LNCaP clone FGC (cell line): ENCODE results near the gene KCNIP3.
"Not testable (repeated sequence)": the region's sequence is repeated elsewhere in the genome, so short reads cannot be mapped to it uniquely, and the experiment has no call there.

Experiments used
- DNase-seq: peaks from one replicate; pipeline ENCODE4 v3.0.0-alpha.2; 2011; ENCODE audit warnings: low read depth
- H3K4me3 ChIP-seq: 2 replicates; pipeline ENCODE4 v1.5.1; 2011; ENCODE audit warnings: mild to moderate bottlenecking, low read depth, low read length, control low read depth
- TF ChIP-seq, protein P1 (sequence below): IDR thresholded peaks from 2 replicates; pipeline ENCODE4 v1.5.1; 2012; ENCODE audit warnings: mild to moderate bottlenecking; ENCODE audit not compliant: control insufficient read depth, insufficient read depth; ENCODE audit errors: extremely low read depth

The KCNIP3 gene

DNA sequence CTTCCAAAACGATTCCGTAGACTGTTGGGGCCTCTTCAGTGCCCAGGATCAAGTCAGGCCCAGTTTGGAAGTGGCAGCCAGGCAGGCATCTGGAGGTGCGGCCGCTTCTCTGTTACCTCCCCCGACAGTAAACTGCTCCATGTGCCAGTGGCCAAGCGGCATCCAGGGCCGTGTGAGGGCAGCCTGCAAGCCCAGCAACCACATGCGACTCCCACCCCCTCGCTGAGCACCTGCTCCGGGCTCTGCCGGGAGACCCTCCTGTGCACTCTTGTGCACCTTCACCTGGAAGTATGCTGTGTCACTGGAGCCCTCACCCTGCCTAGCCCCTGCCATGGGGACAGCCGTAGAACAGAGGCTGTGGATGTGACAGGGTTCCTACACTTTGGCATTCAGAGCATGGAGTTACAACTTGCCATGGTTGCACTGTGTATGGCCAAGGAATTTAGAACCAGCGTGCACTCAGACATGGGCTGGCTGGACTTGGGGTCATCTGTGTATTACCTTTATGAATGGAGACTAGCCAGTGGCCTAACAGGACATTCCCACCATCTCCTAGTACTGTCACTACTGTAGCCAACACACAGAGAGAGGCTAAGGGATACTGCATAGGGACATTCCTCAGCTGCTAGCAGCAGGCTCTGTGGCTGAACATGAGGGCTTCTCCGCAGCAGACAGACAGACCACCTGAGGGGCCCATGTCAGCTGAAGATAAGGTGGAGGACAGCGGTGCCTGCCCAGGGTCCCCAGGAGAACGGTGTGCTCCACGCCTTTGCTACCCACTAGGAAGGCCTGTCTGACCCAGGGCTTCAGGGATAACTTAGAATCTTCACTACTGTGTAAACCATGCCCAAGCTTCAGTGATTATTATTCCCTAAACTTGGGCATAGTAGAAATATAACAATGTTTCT lies 80.3 kb downstream of the KCNIP3 start:
- H3K4me3 ChIP-seq: no peak overlapping the region
- TF ChIP-seq, protein P1, sequence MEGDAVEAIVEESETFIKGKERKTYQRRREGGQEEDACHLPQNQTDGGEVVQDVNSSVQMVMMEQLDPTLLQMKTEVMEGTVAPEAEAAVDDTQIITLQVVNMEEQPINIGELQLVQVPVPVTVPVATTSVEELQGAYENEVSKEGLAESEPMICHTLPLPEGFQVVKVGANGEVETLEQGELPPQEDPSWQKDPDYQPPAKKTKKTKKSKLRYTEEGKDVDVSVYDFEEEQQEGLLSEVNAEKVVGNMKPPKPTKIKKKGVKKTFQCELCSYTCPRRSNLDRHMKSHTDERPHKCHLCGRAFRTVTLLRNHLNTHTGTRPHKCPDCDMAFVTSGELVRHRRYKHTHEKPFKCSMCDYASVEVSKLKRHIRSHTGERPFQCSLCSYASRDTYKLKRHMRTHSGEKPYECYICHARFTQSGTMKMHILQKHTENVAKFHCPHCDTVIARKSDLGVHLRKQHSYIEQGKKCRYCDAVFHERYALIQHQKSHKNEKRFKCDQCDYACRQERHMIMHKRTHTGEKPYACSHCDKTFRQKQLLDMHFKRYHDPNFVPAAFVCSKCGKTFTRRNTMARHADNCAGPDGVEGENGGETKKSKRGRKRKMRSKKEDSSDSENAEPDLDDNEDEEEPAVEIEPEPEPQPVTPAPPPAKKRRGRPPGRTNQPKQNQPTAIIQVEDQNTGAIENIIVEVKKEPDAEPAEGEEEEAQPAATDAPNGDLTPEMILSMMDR: no peak
- no peak for DNase-seq

DNA sequence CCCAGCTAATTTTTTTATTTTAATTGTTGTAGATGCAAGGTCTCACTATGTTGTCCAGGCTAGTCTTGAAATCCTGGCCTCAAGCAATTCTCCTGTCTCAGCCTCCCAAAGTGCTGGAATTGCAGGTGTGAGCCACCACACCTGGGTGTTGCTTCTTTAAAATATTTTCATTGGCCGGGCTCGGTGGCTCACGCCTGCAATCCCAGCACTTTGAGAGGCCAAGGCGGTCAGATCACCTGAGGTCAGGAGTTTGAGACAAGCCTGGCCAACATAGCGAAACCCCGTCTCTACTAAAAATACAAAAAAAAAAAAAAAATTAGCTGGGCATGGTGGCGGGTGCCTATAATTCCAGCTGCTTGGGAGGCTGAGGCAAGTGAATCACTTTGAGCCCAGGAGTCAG lies 81.1 kb downstream of the KCNIP3 start:
- DNase-seq, H3K4me3 ChIP-seq: not testable (repeated sequence)

DNA sequence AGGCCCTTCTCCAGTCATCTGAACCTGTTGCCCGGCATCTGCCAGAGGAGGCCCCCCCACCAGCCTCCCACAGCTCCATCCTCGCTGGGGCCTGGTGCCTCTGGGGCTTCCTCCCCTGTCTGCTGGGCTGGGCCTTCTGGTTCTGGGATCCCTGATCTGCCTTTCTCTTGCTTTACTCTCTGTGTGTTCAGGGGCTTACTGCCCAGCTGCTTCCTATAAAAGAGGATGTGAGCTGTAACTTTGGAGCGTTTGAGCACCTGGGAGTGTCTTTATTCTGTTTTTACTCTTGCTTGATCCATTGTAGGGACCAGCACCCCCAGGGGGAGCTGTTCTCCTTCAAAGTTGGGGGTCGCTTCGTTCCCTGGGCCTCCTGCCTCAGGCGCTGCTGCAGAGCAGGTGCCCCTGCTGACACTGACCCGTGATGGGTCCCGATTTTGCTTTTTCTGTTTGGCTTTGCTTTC lies 82.3 kb downstream of the KCNIP3 start:
- TF ChIP-seq, protein P1: no peak
- no peak overlapping the region for H3K4me3 ChIP-seq
- DNase-seq: no peak

DNA sequence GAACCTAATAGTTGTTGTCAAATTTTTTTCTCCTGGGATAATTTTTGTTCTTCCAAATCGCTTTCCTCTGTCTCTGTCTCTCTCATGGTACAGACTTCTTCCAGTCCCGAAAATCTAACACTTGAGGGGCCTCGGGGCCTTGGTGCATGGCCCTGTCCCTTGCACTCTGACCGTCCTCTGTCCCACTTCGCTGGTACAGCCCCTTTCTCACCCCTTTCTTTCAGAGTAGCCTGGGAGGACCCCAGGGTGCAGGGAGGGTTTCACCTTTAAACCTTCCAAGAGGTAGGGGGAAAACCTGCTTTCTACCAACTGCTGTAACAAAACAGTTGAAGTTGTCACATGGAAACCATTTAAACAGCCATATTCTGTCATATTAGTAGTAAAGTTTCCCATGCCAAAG lies 83.1 kb downstream of the KCNIP3 start:
- H3K4me3 ChIP-seq: no peak overlapping the region
- TF ChIP-seq, protein P1: no peak
- DNase-seq: no peak

DNA sequence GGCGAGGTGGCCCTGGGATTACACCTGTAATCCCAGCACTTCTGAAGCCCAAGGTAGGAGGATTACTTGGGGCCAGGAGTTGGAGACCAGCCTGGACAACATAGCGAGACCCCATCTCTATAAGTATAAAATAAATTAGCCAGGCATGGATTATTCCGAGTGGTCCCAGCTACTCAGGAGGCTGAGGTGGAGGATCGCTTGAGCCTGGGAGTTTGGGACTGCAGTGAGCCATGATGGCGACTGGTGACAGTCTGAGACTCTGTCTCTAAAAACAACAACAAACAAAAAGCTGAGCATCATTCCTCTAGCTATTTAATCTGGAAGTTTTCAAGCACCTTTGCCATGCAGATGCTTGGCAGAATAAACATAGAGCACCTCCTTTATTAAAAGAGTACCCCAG lies 83.6 kb downstream of the KCNIP3 start:
- TF ChIP-seq, protein P1: no peak
- no peak for DNase-seq
- H3K4me3 ChIP-seq: no peak overlapping the region

DNA sequence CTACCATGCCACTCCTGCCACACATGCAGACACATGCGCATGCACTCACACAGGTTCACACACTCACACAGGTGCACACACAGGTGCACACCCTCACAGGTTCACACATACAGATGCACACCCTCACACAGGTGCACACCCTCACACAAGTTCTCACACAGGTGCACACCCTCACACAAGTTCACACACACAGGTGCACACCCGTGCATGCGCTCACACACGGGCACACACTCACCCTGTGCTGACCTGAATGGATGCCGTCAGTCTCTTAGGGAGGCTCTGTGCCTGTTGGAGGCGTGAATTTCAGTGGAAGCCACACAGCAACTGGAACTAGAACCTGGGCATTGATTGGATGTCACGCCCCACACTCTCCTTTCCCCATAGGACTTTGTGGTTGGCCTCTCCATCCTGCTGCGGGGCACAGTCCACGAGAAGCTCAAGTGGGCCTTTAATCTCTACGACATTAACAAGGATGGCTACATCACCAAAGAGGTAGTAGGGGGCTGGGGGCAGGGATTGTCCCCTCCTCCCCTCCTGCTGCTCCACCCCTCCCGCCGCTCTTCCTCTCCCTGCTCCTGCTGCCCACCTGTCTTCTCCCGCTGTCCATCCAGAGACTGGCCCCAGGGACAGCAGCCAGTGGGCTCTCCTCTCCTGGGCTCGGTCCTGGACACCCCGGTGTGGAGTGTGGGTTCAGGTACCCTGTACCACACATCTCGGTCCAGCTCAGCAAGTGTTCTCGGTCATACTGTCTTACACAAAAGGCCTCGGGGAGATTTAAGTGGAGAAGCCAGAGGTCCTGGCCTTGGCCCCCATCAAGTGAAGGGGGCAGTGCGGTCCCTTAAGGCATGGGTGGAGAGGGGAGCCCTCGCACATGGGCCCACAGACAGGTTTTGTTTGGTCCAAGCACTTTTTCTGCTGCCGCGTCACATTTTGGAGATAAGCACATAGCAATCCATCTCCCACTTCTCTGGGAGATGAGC lies 84.4 kb downstream of the KCNIP3 start:
- no peak for DNase-seq
- TF ChIP-seq, protein P1: no peak
- no peak overlapping the region for H3K4me3 ChIP-seq

DNA sequence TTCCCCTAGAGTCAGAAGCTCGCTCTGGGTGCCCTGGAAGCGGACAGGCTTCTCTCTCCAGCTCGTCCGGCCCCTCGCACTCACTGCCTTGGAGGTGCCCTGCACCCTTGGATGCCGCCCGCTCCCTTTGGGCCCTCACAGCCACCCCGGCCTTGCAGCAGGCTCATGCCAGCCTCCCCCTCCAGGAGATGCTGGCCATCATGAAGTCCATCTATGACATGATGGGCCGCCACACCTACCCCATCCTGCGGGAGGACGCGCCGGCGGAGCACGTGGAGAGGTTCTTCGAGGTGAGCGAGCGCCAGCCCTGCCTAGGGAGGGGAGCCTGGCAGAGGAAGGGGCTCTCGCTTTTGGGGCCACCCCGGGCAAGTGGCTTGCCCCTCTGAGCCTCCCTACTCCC lies 85.0 kb downstream of the KCNIP3 start:
- no peak for DNase-seq
- H3K4me3 ChIP-seq: no peak overlapping the region
- TF ChIP-seq, protein P1: no peak
